ENCODE results near the gene CBFA2T3. TPM values are rescaled to one million over a fixed set of nuclear protein-coding genes. Genes with fewer than 3 reads are reported as not detected.

The CBFA2T3 gene
- total RNA-seq, 1 donor from 2014 or later, result not detected

Other genes starting within 250 kb of the CBFA2T3 start
- gene PIEZO1, start 192.0 kb downstream of the CBFA2T3 start, total RNA-seq, result 254 and 312 TPM in 2 replicates
- gene CDT1, start 173.4 kb downstream of the CBFA2T3 start, total RNA-seq, result 9.4 and 9.9 TPM in 2 replicates
- 104 and 142 TPM in 2 replicates for gene APRT, start 165.3 kb downstream of the CBFA2T3 start, total RNA-seq
- gene GALNS, start 120.3 kb downstream of the CBFA2T3 start, total RNA-seq, result 16.8 and 21.9 TPM in 2 replicates
- gene TRAPPC2L, start 120.1 kb downstream of the CBFA2T3 start, total RNA-seq, result 44.6 and 62.0 TPM in 2 replicates
- not detected in 2 replicates for gene PABPN1L, start 110.5 kb downstream of the CBFA2T3 start, total RNA-seq
- 27.5 and 32.2 TPM in 2 replicates for gene ACSF3, start 116.6 kb upstream of the CBFA2T3 start, total RNA-seq
- 0.04 and 0.07 TPM in 2 replicates for gene CDH15, start 194.5 kb upstream of the CBFA2T3 start, total RNA-seq
- gene SLC22A31, start 223.3 kb upstream of the CBFA2T3 start, total RNA-seq, result 0.13 and 0.18 TPM in 2 replicates
- 13.7 and 14.0 TPM in 2 replicates for gene ZNF778, start 240.5 kb upstream of the CBFA2T3 start, total RNA-seq